Activated T-cell treated with anti-CD3 and anti-CD28 coated beads for 4 hours (primary cell): ENCODE results near the gene CAMKMT.

ENCODE experiments used
- DNase-seq: peaks from one replicate; pipeline ENCODE4 v3.0.0-alpha.2; 2020

The CAMKMT gene

DNA sequence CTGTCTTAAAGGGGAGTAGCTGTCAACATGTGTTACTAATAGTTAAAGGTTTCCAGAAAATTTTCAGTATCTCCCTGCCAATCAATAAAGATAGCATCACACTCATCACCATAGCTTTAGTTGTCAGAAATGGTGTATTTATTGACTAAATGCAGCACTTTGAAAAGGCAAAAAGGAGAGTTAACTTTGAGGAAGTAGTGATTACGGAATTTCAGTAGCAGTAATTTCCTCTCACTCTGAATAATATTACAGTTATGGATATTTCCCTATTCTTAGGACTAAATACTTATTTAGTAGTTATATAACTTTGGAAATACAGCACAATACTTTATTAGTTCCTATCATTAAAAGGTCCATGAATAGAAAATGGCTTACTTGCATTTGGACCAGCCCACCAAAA, 250.5 kb downstream of the CAMKMT start:
- no peak for DNase-seq

- no peak for DNase-seq
Measured at GRCh38 chr2:44614940-44615339, 253.2 kb downstream of the CAMKMT start.

DNA sequence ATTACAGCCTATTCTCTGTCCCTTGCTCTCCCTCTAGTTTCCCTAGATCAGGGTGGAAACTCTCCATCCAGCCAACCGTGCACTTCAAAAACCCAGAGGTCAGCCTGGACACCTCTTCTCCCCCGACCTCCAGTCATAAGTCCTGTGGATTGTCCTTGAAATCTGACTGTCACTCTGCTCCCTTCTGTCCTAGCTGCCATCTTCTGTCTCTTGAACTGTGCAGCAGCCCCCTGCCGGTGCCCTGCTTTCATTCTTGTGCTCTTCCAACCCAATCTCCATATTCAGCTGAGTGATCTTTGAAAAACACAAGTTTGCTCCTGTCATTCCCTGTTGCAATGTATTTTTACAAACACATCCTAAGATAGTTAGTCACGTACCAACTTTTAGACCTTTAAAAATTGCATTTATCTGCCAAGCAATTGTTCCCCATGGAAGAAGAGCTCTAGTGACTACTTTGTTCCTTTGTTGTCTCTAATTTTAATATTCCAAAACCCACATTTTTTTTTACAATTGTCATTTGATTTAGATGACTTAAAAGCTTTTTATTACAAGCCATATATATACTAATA, 254.3 kb downstream of the CAMKMT start:
- no peak for DNase-seq

- no peak for DNase-seq
Measured at GRCh38 chr2:44616667-44617155, 255.0 kb downstream of the CAMKMT start.

GRCh38 chr2:44618251-44619023, 256.7 kb downstream of the CAMKMT start:
- no peak for DNase-seq

DNA sequence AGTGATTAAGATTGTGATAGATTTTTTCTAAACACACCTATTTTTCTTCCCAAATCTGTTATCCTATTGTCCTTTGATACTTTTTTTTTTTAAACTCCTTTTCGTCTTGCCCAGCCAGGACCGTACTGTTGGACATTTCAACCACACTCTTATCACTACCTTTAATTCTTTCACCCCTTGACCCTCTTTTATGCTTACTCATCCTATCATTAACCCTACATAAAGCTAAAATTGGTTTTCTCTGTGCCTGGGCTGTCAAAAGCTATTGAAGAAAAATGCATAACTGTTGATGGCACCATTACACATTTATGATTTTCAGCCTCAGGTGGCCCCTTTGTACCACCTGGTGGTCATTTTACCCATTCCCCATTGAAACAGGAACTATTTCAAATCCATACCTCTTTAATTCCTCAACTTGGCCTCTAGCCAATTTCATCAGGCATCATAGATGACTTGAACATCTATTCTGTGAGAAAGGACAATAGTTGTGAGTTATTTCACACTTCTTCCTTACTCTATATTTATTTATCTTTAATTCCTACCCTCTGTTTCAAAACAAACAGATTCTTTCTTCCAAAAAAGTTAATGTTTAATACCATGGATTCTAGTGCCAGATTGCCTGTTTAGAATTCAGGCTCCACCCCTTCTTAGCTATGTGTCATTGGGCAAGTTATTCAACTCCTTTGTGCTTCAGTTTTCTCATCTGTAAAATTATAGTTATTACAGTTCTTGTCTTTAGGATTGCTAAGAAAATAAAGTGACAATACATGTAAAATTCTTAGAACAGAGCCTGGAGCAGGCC, 258.6 kb downstream of the CAMKMT start:
- no peak for DNase-seq

DNA sequence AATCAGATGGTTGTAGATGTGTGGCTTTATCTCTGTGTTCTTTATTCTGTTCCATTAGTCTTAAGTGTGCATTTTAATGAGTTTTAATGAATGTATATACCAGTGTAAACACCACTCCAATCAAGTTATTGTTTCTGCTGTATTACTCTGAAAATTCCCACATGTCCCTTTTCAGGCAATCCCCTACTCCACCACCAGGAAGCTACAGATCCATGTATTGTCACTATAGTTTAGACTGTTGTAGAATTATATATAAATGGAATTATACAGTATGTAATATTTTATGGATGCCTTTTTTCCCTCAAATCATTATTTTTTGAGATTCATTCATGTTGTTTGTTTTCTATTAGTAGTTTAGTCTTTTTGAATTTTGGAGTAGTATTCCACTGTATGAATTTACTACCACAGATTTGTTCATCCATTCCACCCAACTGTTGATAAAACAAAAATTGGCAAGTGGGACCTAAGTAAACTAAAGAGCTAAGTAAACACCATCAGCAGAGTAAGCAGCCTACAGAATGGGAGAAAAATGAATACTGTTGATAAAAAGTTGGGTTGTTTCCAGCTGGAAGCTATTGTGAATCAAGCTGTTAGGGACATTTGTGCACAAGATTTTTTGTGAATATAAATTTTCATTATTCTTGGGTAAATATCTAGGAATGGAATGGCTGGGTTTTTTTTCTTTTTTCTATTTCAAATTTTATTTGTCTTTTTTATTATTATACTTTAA, 262.0 kb downstream of the CAMKMT start:
- DNase-seq = no peak

DNA sequence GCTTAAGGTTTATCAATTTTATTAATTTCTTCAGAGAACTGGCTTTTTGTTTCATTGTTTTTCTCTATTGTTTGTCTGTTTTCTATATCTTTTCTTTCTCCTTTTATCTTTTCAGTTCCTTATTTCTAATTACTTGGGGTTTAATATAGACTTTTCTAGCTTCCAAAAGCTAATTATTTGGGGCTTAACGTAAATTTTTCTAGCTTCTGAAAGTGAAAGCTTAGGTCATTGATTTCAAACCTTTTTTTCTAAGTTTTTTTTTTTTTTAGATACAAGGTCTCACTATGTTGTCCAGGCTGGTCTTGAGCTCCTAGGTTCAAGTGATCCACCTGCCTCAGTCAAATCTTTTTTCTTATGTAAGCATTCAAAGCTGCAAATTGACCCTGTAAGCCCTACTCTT, 266.6 kb downstream of the CAMKMT start:
- no peak for DNase-seq

DNA sequence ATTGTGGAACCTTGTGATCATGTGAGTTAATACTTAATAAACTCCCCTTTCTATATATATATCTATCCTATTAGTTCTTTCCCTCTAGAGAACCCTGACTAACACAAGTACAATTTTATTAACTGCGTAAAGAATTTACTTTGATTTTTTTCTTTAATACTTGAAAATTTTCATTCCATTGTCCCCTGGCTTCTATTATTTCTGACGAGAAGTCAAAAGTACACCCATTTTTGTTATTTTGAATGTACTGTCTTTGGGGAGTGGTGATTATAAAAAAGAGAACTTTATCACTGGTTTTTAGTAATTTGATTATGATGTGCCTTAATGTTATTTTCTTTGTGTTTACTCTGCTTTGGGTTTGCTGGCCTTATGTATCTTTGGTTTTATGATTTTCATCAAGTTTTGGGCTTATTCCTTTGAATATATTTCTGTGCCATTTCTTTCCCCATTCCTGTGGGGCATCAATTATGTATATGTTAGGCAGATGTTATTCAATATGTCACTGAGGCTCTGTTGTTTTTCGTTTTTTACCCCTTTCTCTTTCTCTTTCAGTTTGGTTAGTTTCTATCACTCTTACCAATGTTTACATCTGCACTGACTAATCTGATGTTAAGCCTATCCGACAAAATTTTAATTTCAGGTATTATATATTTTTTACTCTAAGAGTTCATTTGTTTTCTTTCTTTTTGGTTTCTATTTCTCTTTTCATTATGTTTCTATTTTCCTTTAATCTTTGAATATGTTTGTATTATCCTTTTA, 271.4 kb downstream of the CAMKMT start:
- DNase-seq = no peak

DNA sequence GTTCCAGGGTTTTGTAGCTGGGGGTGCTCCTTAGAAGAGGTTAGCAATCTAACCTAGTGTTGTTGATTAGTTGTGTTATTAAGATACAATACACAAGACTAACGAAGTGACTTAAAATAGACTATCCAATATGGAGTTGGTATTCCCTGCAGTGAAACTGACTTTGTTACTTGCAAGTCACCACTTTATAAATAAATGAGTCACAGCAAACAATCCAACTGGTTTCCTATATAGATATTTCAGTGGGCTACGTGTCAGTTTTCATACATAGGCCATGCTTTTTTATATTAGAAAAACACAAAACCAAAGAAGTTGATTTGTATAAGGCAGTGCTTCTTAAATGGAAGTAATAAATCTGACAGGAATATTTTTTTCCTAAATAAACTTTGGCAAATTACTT, 274.0 kb downstream of the CAMKMT start:
- DNase-seq = no peak

DNA sequence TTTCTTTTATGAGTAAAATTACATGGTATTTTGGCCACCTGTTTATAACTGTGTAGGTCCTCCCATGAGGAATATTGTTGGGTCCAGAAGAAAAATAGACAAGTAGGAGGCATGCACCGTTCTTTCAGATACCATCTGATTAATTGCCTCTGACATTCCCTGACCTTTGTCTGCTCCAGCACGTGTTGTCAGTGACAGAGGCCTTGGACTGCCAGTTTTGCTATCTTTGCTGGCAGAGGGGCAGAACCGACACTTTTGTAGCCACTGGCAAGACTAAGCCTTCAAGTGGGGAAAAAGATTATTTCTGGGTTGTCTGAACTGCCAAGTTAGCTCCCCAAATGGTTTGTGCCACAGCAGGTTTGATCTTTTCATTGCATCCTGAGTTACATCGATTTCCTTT, 276.9 kb downstream of the CAMKMT start:
- no peak for DNase-seq

GRCh38 chr2:44639399-44639798, 277.7 kb downstream of the CAMKMT start:
- DNase-seq = no peak

GRCh38 chr2:44642123-44642857, 280.5 kb downstream of the CAMKMT start:
- DNase-seq = no peak

GRCh38 chr2:44645937-44646336, 284.2 kb downstream of the CAMKMT start:
- DNase-seq = no peak

DNA sequence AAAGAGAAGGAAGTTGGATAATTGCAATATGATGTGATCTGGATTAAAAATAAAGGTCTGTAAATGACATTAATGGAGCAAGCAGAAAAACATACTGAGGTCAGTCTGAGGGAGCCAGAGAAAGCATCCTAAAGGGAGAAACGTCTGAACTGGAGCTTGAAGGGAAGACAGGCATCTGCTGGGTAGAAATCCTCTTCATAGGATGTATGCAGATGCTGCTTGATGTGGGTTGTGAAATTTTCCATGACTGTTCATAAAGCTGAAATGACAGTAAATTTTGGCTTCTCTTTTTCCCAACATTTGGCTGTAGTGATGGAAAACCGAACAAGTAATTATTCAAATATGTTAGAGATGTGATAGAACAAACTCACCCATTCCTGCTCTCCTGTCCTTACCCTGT, 287.6 kb downstream of the CAMKMT start:
- no peak for DNase-seq

GRCh38 chr2:44650796-44651195, 289.0 kb downstream of the CAMKMT start:
- no peak for DNase-seq

DNA sequence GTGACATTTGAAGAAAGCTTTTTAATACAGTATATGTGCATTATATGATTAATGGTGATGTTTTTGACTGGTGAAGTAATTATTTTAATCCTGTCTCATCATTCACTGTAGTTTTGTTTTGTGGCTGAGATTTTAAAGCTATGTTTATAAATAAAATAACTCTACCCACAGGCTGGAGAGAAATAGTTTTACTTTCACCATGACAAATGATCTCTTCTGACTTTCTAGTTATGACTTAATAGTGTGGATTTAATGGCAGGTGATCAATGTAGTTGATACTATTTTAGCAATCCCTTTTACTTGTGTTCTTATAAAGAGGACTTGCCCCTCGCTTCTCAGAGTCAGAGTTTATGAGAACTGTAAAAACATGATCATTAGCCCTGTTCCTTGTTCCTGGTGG, 290.2 kb downstream of the CAMKMT start:
- DNase-seq = no peak

GRCh38 chr2:44652701-44653100, 291.0 kb downstream of the CAMKMT start:
- DNase-seq = no peak

GRCh38 chr2:44655401-44655864, 293.7 kb downstream of the CAMKMT start:
- no peak for DNase-seq

GRCh38 chr2:44656460-44656859, 294.7 kb downstream of the CAMKMT start:
- DNase-seq = no peak

DNA sequence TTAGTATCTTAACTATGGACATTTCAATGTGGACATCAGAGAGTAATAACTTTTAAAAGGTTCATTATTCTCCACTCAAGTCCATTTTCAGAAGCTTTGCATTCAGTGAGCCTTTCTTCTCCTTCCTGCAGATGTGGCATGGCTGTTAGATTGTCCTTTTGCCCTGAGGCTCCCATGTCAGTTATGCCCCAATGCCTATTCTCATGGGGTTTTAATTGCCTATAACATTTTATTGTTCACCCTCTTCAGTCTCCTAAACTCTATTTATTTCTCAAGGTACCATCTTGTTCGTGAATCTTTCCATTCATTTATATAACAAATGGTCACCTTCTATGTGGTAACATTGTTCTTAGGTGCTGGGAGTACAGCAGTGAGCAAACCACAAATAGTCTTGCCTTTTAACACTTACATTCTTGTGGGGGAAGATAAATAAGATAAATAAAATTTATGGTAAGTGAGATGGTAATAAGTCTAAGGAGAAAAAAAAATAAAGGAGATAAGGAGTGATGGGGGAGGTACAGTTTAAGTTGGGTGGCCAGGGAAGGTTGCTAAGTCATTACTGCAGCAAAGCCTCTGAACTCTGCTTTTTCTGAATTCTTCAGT, 301.8 kb downstream of the CAMKMT start:
- no peak for DNase-seq
